GM19395 (cell line): ENCODE measurements around the gene SLC16A11.
"Not testable (repeated sequence)": the region's sequence is repeated elsewhere in the genome, so short reads cannot be mapped to it uniquely, and the experiment has no call there.

ENCODE experiments used
- ATAC-seq: cut with Tn5 transposase; IDR thresholded peaks from one replicate; pipeline ENCODE4 v1.9.1; 2021; ENCODE audit warnings: mild to moderate bottlenecking, moderate library complexity; ENCODE audit not compliant: unreplicated experiment

The SLC16A11 gene

DNA sequence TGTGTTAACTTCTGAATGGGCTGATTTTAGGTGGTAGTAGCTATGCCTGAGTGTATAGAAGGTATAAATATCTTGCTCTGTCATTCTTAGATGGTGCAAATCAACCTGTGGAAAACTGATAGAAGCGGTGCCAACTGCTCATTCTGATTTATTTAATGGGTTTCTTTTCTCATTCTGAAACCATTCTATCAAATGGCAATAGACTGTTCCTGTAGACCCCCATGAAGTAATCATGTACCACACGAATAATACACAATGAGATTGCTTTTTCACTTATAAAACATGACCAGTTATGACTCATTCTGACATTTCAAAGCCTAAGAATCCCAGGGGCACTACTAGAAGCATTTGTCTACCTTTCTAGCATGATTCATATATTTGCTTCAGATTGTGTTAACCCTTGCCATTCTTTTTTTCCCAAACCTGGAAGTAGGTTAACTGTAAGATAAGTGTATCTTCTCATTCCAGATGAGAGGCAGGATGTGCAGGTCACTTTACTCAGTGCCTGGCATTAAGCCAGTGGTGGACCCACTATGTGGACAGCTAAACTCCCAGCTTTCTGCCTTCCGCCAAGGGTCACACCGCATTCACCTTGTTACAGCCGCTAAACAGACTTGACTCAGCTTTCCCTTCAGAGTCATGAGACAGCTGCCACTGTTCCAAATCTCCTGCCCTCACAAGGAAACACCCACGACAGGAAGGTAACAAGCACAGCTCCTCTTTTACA, 16.4 kb upstream of the SLC16A11 start:
- ATAC-seq = no peak

DNA sequence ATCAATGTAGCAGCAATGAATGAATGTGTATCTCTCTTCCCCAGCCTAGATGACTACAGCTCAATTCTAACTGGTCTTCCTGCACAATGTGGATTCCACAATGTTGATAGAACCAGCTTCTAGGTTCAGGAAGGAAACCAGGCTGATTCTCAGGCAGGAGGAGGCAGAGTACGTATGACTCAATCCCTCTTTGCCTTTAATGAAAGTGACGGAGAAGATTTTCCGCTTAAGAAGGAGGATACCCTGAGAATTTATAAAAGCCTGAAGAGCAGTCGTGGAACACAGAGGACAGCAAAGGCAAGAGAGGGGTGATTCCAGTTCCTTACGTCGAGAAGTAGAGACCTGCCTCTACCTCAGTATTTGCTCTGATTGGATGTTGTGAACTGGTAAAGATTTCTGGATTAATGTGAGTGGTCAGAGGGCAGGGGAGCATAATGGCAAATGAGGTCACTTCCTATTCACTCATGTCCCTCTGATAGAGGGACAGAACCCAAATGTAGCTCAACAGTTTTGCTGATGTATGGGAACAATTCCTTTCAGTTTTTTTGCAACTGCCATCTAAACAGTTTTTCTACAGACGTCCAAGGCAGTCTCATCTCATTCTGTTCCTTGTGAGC, 15.0 kb upstream of the SLC16A11 start:
- no peak for ATAC-seq

DNA sequence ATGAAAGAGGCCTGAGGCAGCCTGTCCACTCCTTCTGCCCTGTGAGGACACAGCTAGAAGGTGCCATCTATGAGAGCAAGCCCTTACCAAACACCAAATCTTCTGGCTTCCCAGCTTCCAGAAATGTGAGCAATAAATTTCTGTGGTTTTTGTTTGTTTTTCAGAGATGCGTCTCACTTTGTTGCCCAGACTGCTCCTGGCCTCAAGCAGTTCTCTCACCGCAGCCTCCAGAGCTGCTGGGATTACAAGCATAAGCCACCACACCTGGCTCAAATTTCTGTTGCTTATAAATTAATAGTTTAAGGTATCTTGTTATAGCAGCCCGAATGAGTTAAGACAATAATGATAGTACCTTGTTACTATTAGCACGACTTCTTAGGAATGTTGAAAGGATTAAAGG, 12.5 kb upstream of the SLC16A11 start:
- ATAC-seq = no peak

DNA sequence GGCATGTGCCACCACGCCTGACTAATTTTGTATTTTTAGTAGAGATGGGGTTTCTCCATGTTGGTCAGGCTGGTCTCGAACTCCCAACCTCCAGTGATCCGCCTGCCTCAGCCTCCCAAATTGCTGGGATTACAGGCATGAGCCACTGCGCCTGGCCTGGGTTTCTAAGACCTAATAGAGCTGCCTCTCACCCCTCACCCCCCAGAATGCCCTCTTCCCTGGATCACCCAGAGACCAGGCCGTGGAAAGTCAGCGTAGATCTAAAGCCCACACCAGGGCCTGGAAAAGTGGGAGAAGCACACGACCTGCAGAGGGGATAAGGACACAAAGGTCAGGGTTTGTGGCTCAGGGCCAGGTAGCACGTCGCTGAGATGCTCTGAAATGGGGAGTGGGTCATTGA, 6.7 kb upstream of the SLC16A11 start:
- not testable (repeated sequence) for ATAC-seq

DNA sequence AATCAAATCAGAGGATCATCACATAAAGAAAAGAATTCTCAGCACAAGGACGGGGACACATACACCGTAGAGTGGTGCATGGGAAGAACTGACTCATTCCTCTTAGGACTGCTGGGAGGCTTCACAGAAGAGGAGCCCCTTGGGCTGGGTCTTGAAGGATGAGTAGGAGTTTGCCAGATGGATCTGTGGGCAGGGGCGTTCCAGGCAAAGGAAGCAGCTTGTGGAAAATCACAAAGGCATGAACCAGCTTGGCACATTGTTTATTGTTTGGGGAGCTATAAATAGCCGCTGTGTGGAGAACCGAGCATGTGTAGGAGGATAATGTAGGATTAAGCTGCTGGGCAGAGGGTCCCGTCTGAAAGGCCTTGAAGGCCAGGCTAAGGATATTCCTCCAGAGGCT, 5.1 kb upstream of the SLC16A11 start:
- no peak for ATAC-seq

DNA sequence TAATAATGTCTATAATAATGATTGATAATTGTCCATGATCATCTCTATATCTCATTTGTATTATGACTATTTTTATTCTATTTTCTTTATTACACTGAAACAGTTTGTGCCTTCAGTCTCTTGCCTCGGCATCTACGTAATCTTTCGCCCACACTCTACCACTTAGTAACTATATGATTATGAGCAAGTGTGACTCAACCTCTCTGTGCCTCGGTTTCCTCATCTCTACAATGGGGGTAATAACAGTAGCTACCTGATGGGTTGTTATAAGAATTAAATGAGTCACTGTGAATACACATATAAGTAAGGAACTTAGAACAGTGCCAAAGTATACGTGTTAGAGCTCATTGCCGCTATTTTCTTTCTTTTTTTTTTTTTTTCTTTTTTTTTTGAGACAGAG, 3.7 kb upstream of the SLC16A11 start:
- no peak for ATAC-seq

DNA sequence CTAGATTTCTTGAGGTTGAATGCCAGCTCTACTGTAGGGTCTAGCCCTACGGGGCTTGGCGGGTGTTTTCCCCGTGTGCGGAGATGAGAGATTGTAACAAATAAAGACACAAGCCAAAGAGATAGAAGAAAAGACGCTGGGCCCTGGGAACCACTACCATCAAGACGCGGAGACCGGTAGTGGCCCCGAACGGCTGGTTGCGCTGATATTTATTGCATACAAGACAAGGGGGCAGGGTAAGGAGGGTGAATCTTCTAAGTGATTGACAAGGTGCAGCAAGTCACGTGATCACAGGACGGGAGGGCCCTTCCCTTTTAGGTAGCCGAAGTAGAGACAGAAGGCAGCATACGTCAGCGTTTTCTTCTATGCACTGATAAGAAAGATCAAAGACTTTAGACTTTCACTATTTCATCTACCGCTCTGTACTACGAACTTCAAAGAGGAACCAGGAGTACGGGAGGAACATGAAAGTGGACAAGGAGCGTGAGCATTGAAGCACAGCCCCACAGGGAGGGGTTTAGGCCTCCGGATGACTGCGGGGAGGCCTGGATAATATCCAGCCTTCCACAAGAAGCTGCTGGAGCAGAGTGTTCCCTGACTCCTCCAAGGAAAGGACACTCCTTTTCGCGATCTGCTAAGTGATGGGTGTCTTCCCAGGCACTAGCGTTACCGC, 3.0 kb upstream of the SLC16A11 start:
- ATAC-seq = not testable (repeated sequence)

DNA sequence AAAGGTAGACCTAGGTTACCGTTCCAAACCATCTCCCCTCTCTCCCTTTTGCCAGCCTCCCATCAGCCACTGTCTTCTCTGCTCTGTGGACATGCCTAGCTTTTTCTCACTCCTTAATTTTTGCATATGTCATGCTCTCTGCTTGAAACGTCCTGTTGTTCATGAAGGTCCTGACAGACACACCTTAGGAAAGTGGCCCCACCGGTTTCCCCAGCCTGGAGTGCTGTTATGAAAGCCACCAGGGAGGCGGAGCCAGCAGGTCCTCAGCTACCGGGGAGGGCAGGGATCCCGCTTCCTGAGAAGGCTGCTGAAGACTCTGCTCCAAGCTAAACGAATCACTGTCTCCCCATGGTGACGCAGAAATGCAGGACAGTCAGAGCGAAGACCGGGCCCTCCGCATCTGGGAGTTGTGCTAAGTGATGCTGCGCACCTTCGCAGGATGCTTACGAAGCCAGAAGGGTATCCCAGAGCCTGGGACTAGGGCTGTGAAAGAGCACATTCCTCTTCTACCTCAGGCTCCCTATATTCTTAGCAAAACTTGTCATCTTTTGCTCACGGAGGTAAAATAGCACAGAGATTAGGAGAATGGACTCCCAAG, 2.3 kb upstream of the SLC16A11 start:
- ATAC-seq = no peak

DNA sequence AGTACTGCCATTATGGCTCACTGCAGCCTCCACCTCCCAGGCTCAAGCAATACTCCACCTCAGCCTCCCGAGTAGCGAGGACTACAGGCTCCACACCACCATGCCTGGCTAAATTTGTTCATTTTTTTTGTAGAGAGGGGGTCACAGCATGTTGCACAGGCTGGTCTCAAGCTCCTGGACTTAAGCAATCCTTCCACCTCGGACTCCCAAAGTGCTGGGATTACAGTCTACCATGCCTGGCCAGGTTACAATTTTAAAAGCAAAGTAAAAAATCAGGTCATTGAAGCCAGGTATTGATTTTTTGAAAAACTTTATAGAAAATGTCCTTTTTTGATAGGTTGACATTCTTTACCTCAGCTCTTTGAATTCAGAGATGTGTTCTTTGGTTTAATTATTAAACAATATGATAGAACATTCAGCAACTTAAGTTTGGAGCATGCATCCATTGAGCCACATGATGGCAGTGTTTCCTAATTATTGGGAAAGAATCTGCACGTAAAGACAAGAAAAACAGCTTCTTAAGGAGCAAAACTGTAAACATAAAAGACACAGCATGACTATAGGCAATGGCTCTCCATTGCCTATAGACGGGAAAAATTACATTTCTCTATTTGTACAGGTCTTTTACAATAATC, 1.7 kb upstream of the SLC16A11 start:
- no peak for ATAC-seq

DNA sequence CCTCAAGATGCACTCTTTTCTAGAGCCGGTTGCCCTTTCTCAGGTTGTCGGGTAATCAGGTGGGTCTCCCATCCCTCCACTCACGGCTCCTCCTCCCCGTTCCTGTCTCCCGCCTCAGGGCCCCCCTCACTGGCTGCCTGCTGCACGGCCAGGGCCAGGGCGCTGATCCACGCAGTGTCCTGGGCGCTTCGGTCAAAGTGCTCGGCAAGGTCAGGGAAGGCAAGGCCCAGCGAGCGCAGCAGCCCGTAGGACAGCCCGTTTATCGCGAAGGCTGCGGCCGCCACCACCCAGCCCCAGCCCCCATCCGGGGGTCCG, 753 bp downstream of the SLC16A11 start:
- no peak for ATAC-seq

DNA sequence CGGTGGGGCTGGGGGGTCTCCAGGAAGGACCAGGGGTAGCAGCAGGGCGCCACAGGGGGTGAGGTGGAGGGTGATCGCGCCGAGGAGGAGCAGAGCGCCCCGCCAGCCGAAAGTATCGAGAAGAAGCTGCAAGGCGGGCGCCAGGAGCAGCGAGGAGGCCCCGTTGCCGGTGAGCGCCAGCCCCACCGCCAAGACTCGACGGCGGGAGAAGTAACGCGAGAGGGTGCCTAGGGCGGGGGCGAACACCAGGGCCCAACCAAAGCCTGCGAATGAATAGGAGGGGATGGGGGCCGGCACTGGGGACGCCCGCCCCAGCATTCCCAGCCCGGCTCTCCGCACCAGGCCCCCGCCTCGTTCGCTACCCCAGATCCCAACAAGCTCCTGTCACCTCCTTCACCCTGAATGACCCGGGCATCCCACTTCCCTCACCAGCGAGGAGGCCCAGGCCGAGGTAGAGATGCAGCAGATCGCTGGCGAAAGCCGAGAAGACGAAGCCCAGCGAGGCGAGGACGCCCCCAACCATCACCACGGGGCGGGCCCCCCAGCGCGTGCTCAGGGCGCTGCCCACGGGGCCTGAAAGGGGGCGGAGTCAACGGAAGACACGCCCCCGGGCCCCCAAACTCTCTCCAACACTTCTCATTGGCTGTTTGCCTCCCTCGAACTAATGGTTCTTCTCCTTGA, 1.3 kb downstream of the SLC16A11 start:
- ATAC-seq = no peak

DNA sequence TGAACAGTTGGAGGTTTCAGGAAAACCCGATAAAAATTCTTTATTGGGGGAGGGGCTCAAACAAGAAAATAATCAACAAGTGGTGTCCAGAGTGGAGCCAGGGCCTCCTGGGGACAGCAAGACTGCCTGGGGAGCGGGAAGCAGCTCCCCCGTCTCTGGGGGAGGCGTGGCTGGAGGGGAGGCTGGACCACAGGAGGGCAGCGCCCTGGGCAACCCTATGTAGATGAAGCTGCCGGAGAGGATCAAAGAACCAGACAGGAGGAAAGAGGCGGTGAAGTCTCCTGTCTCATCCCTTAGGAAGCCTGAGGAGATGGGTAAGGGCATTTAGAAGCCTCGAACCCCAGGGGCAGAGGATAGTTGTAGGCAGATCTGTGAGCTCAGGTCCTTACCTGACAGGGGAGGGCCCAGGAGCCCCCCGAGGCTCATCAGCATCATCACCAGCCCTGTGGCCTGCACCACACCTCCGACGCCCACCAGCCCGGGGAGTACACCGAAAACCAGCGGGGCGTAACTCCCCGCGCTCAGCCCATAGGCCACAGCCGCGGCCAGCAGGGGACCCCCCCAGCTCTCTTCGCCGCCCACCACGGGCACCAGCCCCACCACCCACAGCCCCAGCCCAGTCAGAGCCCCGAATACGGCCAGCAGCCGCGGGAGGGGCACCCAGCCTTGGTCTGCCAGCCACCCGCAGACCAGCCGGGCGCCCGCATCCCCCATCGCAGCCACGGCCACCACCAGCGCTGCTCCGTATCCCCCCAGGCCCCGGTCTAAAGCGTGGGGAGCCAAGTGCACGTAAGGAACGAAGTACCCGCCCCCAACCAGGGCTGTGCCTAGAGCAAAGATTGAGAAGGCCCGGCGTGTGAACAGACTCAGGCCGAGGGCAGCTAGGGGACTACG, 2.0 kb downstream of the SLC16A11 start:
- ATAC-seq = no peak

DNA sequence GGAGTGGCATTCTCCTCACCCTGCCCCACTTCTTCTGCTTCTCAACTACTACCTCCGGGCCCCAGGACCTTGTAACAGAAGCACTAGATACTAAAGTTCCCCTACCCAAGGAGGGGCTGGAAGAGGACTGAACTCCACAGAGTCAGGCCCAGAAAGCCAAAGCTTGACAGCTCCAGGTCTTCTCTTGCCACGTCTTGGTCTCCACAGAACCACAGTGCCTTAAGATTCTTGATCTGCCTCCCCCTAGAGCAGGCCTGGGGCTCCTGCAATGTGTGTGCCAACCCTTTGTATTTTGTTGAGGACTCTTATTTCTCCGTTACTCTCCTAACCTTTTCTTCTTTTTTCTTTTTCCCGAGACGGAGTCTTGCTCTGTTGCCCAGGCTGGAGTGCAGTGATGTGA, 4.1 kb downstream of the SLC16A11 start:
- ATAC-seq = no peak

DNA sequence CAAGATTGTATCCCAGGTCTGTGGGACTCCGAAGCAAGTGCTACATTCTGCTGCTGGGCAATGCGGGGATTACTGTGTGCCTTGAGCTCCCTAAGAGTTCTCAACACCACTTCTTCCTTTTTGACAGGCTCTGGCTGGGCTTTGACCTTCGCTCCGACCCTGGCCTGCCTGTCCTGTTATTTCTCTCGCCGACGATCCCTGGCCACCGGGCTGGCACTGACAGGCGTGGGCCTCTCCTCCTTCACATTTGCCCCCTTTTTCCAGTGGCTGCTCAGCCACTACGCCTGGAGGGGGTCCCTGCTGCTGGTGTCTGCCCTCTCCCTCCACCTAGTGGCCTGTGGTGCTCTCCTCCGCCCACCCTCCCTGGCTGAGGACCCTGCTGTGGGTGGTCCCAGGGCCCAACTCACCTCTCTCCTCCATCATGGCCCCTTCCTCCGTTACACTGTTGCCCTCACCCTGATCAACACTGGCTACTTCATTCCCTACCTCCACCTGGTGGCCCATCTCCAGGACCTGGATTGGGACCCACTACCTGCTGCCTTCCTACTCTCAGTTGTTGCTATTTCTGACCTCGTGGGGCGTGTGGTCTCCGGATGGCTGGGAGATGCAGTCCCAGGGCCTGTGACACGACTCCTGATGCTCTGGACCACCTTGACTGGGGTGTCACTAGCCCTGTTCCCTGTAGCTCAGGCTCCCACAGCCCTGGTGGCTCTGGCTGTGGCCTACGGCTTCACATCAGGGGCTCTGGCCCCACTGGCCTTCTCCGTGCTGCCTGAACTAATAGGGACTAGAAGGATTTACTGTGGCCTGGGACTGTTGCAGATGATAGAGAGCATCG, 5.6 kb downstream of the SLC16A11 start:
- no peak for ATAC-seq

DNA sequence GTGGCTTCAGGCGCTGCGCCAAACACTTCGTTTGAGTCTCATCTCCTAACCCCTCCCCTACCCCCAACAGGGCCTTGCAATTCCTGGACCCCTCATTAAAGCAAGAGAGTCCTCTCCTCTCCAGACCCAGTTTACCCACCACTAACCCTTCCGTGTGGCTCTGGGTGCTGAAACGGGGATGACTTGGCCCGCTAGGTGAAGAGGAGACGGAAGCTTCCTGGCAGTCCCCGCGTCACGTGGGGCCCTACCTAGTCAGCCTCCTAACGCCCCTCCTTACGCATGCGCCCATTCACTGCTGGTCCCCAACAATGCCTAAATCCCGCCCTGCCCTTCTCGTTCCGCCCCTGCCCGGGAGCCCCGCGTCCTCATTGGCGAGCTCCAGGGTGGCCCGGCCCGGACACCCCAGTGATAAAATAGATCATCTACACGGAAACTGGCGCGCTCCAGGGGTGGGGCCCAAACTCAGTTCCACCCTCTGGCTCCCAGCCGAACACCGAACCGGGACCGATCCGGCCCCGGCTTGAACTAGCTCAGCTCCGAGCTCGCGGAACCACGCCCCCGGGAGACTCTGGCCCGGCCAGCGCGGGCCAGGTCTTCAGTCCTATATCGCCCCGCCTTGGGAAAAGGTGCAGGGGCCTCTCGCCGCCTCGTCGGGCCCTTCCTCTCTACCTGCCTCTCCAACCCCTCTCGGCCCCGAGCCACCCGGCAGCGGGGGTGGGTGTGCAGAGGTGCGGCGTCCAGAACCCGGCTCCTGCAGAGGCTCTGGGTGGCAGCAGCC, 8.1 kb downstream of the SLC16A11 start, which contains the start of gene SLC16A13:
Gene SLC16A13, plus strand, starts transcription at position 425 of the 778 bp plus-strand sequence. CDS start 368 bp downstream, outside the sequence.
- peak; percentile 92 for ATAC-seq

DNA sequence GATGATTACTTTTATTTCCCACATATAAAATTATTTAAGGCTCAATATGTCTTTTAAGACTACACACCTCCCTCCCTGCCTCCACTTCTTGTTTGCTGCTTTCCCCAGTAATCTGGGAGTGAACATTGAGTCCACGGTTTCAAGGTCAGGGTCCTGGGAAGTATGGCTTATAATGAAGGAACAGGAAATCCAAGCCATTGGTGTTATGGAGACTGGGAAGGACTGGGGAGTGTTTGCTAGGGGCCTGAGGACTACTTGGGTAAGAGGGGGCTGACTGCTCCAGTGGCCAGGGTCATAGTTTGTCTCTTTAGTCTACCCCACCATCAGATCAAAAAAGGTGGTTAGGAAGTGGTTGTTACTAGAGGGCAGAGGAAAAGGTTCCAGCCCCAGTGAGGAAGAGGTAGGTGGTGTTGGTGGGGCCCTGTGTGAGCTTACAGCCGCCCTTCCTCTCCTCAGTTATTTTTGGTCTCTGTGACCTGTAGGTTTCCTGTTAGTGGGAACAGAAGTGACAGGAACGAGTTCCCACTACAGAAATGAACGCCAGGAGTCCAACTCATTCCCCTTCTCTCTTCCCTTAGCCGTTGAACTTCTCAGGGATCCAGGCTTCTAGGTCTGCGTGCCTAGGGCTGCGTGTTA, 8.8 kb downstream of the SLC16A11 start:
- ATAC-seq = peak; percentile 10

DNA sequence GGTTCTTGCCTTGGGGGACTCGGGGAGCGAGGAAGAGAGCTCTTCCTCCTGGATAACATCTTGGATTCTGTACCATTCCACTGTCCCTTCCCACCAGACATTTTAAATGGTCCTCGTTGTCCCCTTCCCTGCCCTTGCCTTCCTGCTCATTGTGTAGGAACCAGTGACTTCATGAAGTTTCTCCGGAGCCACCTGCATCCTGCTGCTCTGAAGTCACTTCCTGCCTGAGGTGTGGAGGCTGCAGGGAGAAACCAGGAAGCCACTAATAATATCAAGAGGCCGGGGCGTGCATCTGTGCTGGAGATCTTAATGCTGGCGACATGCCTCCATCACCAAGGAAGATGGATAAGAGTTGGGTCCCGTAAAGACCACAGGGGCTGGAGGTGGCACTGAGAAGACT, 14.2 kb downstream of the SLC16A11 start:
- no peak for ATAC-seq

DNA sequence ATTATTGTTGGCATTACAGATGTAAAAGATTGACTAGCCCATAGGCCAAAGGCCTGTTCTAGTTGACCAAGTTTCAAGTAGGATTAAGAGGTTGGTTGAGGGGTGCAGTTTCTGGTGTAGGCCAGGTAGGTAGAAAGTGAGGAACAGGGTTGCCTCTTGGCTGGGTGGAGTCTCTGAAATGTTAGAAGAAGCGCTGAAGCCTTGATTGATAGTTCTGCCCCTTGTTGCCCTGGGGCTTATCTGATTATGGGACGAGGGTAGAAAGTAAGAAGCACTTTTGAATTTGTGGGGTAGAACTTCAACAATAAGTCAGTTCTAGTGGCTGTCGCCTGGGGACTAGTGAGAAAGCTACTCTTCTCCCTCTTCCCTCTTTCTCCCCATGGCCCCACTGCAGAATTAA, 14.8 kb downstream of the SLC16A11 start:
- no peak for ATAC-seq
